CD14-positive monocyte (primary cell): Measurements from ENCODE around the gene STXBP6. TPM values are rescaled to one million over a fixed set of nuclear protein-coding genes. Genes with fewer than 3 reads are reported as not detected.

ENCODE experiments used
- DNase-seq, 3 donors: peaks; one replicate each; pipeline ENCODE4 v3.0.0-alpha.2; 2011 to 2022
- H2AFZ ChIP-seq: 2 replicates; pipeline ENCODE4 v1.6.0; 2012; ENCODE audit warnings: mild to moderate bottlenecking, low read depth, low read length, inconsistent platforms; ENCODE audit not compliant: insufficient read depth, poor library complexity, severe bottlenecking
- H3K27ac ChIP-seq, 2 donors: 1 replicate in 1 of 2; 2 replicates in 1 of 2; pipeline ENCODE4 v1.5.1; 2012 to 2013; ENCODE audit warnings: low read length in 2 of 2, control low read depth in 1 of 2, inconsistent platforms in 1 of 2, low read depth in 1 of 2, mild to moderate bottlenecking in 1 of 2
- H3K27me3 ChIP-seq, 2 donors: one replicate each; pipeline versions ENCODE4 v1.6.0 to v1.6.1; 2011 to 2013; ENCODE audit warnings: low read length in 2 of 2; ENCODE audit not compliant: control insufficient read depth in 2 of 2, insufficient read depth in 2 of 2
- H3K36me3 ChIP-seq, 2 donors: replicated peaks in 1 of 2; 1 replicate in 1 of 2; 2 replicates in 1 of 2; pipeline versions ENCODE4 v1.5.1 to v1.6.1; 2012 to 2013; ENCODE audit warnings: low read length in 2 of 2, control low read depth in 1 of 2, inconsistent platforms in 1 of 2, mild to moderate bottlenecking in 1 of 2; ENCODE audit not compliant: insufficient read depth in 2 of 2, control insufficient read depth in 1 of 2
- H3K4me1 ChIP-seq, 2 donors: 1 replicate in 1 of 2; 2 replicates in 1 of 2; pipeline versions ENCODE4 v1.5.1 to v1.6.1; 2012 to 2013; ENCODE audit warnings: low read length in 2 of 2, control low read depth in 1 of 2, inconsistent platforms in 1 of 2, mild to moderate bottlenecking in 1 of 2, moderate library complexity in 1 of 2; ENCODE audit not compliant: insufficient read depth in 2 of 2, control insufficient read depth in 1 of 2
- H3K4me2 ChIP-seq: replicated peaks from 2 replicates; pipeline ENCODE3; 2012; ENCODE audit warnings: low read length, moderate library complexity, mild to moderate bottlenecking; ENCODE audit not compliant: poor library complexity, severe bottlenecking; ENCODE audit errors: extremely low read depth
- H3K4me3 ChIP-seq, 3 experiments: fragments of 200-600 bp in 1 of 3; sonication (generic) in 1 of 3; replicated peaks in 1 of 3; 1 replicate in 2 of 3; 2 replicates in 1 of 3; pipeline ENCODE4 v1.5.1; 2011 to 2013; ENCODE audit warnings: low read length in 3 of 3, mild to moderate bottlenecking in 3 of 3, control low read depth in 2 of 3, low read depth in 2 of 3, inconsistent platforms in 1 of 3, moderate library complexity in 1 of 3
- H3K79me2 ChIP-seq: 2 replicates; pipeline ENCODE4 v1.6.0; 2012; ENCODE audit warnings: mild to moderate bottlenecking, control low read depth, inconsistent platforms, low read length, moderate library complexity; ENCODE audit not compliant: insufficient read depth
- H3K9ac ChIP-seq: 2 replicates; pipeline ENCODE4 v1.6.0; 2017; ENCODE audit warnings: low read length, mild to moderate bottlenecking; ENCODE audit not compliant: insufficient read depth, poor library complexity, severe bottlenecking
- H3K9me3 ChIP-seq, 2 donors: replicated peaks in 1 of 2; 1 replicate in 1 of 2; 2 replicates in 1 of 2; pipeline versions ENCODE4 v1.5.1 to v1.6.1; 2012 to 2013; ENCODE audit warnings: low read length in 2 of 2, control low read depth in 1 of 2; ENCODE audit not compliant: control insufficient read depth in 1 of 2, insufficient read depth in 1 of 2
- H4K20me1 ChIP-seq: 2 replicates; pipeline ENCODE4 v1.6.0; 2012; ENCODE audit warnings: mild to moderate bottlenecking, low read length, control low read depth, moderate library complexity; ENCODE audit not compliant: insufficient read depth
- H3K27ac Mint-ChIP-seq, 7 donors: one replicate each; pipeline ENCODE4 v1.8.0; 2020; ENCODE audit warnings: mild to moderate bottlenecking in 7 of 7, mixed read lengths in 7 of 7, moderate library complexity in 6 of 7, inconsistent platforms in 2 of 7
- H3K27me3 Mint-ChIP-seq, 3 donors: one replicate each; pipeline ENCODE4 v1.8.0; 2021 to 2022; ENCODE audit warnings: low read depth in 3 of 3, mild to moderate bottlenecking in 3 of 3, mixed read lengths in 3 of 3, moderate library complexity in 3 of 3, inconsistent platforms in 1 of 3
- H3K36me3 Mint-ChIP-seq, 2 donors: one replicate each; pipeline ENCODE4 v1.8.0; 2020; ENCODE audit warnings: mixed read lengths in 2 of 2, inconsistent platforms in 1 of 2, mild to moderate bottlenecking in 1 of 2
- H3K4me1 Mint-ChIP-seq: one replicate; pipeline ENCODE4 v1.8.0; 2020; ENCODE audit warnings: mild to moderate bottlenecking, mixed read lengths
- H3K4me3 Mint-ChIP-seq, 2 donors: one replicate each; pipeline ENCODE4 v1.8.0; 2020; ENCODE audit warnings: mild to moderate bottlenecking in 2 of 2, mixed read lengths in 2 of 2, moderate library complexity in 1 of 2
- H3K9me3 Mint-ChIP-seq, 7 donors: one replicate each; pipeline ENCODE4 v1.8.0; 2020 to 2022; ENCODE audit warnings: mixed read lengths in 7 of 7, mild to moderate bottlenecking in 6 of 7, moderate library complexity in 6 of 7, inconsistent platforms in 2 of 7
- CTCF ChIP-seq: fragments of 200-600 bp; IDR thresholded peaks from one replicate; pipeline ENCODE4 v1.8.0; 2022; ENCODE audit warnings: antibody characterized with exemption, mild to moderate bottlenecking
- WGBS: methylation state at CpG from one replicate; pipeline ENCODE4 v1.1.5; 2013; ENCODE audit warnings: missing lambda C conversion rate; ENCODE audit not compliant: insufficient coverage; 5-methylcytosine and 5-hydroxymethylcytosine counted together
- intact Hi-C, 2 donors: fragments of 100-400 bp; cut with micrococcal nuclease; formaldehyde crosslinking; loops; one replicate each; pipeline versions ENCODE4 v1.15.0 to v1.15.1; 2023
- polyA plus RNA-seq, 3 donors: library from polyadenylated mRNA; depleted of rRNA in 1 of 3; unstranded in 2 of 3; stranded (reverse) in 1 of 3; fragments of 300-500 nt in 2 of 3; fragments of >200 nt in 1 of 3; fragmentation: Illumina TruSeq in 2 of 3; gene quantifications; 1 replicate in 2 of 3; 2 replicates in 1 of 3; pipeline ENCODE4 v1.2.3, GENCODE V29; 2012 to 2021

Gene STXBP6
- polyA plus RNA-seq, 3 donors = 0.05 to 0.25 (median 0.08) TPM

GRCh38 chr14:24935796-24936195 lies 114.2 kb downstream of the STXBP6 start:
- Histone ChIP-seq H3K9me3 (no peaks in the 10 kb centered on the region), H3K27me3 (no peaks in the 10 kb centered on the region), H3K4me3 (no peak overlapping the region), H4K20me1 (no peaks in the 10 kb centered on the region), H3K4me2 (no peak overlapping the region), H3K9ac (no peak overlapping the region), H3K27ac (no peak overlapping the region), H3K79me2 (no peaks in the 10 kb centered on the region), H2AFZ (no peak overlapping the region), H3K4me1 (no peaks in the 10 kb centered on the region), H3K36me3 (no peaks in the 10 kb centered on the region)
- WGBS = no CpG with 5 or more reads among the region's 1 CpG
- DNase-seq = no peak
- TF ChIP-seq CTCF = no peak
- intact Hi-C loops = no loop called here
- Mint-ChIP-seq H3K27ac (no peak overlapping the region), H3K36me3 (no peaks in the 10 kb centered on the region), H3K27me3 (peaks cover 1 to 2% (median 2%) of the 10 kb centered on the region in 3 donors), H3K4me1 (peaks cover 3% of the 10 kb centered on the region), H3K9me3 (peaks cover 0 to 2% (median 0%) of the 10 kb centered on the region in 7 donors), H3K4me3 (no peak overlapping the region)

GRCh38 chr14:24928386-24928900 lies 121.5 kb downstream of the STXBP6 start:
- Mint-ChIP-seq H3K4me1 (peaks cover 3% of the 10 kb centered on the region), H3K27me3 (peaks cover 0 to 2% (median 2%) of the 10 kb centered on the region in 3 donors), H3K27ac (no peak overlapping the region), H3K36me3 (no peaks in the 10 kb centered on the region), H3K4me3 (no peak overlapping the region), H3K9me3 (no peaks in the 10 kb centered on the region)
- no peaks in the 10 kb centered on the region for H3K36me3 ChIP-seq
- no peak overlapping the region for H2AFZ ChIP-seq
- no peaks in the 10 kb centered on the region for H4K20me1 ChIP-seq
- H3K79me2 ChIP-seq = no peaks in the 10 kb centered on the region
- H3K27ac ChIP-seq = no peak overlapping the region
- no peaks in the 10 kb centered on the region for H3K9me3 ChIP-seq
- intact Hi-C loops = no loop called here
- no peak overlapping the region for H3K4me3 ChIP-seq
- H3K9ac ChIP-seq = no peak overlapping the region
- no peaks in the 10 kb centered on the region for H3K27me3 ChIP-seq
- no peak for TF ChIP-seq CTCF
- H3K4me1 ChIP-seq = no peaks in the 10 kb centered on the region
- WGBS = 80% methylated on average over 1 of the region's 1 CpG
- DNase-seq = no peak
- no peak overlapping the region for H3K4me2 ChIP-seq
